Epithelial cell of proximal tubule (primary cell): ENCODE results near the gene RP9. TPM values are rescaled to one million over a fixed set of nuclear protein-coding genes. Genes with fewer than 3 reads are reported as not detected.

ENCODE experiments used
- DNase-seq: peaks from one replicate; pipeline ENCODE4 v3.0.0-alpha.2; 2011; ENCODE audit warnings: low read depth
- H3K4me3 ChIP-seq: 2 replicates; pipeline ENCODE4 v1.5.1; 2011; ENCODE audit warnings: low read depth, mild to moderate bottlenecking, low read length
- CTCF ChIP-seq: conservative IDR thresholded peaks from 2 replicates; pipeline ENCODE4 v1.5.1; 2012; ENCODE audit warnings: low read depth, mild to moderate bottlenecking, low read length
- total RNA-seq: library from RNA; depleted of rRNA; stranded (reverse); fragments of >200 nt; gene quantifications from 2 replicates; pipeline ENCODE4 v1.2.3, GENCODE V29; 2015

The RP9 gene
- total RNA-seq, 1 donor from 2014 or later = 26.5 TPM

DNA sequence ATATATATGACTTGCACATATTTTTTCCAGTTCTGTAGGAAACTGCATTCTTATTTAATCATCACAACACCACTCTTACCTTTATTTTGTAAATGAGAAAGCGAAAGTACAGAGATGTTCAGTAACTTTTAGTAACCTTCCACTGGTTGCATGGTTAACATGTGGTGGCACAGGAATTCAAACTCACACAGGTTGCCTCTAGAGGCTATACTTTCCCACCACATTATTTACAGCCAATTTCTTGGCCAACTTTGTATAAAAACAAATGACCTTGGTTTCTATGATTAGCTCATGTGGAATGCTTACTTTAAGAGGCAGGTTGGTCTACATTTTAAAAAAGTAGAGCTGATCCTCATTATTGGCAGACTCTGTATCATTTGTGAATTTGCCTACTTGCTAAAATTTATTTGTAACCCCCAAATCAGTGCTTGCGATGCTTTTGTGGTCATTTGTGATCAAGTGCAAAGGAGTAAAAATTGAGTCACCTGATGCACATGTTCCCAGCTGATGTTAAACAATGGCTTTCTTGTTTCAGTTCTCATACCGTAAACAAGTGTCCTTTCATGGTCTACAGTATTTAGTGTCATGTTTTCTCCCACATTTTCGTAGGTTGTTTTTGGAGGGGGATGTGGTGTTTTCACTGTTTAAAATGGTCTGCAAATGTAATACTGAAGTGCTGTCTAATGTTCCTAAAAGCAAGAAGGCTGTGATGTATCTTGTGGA is 35.0 kb upstream of the RP9 start:
- no peak for TF ChIP-seq CTCF
- DNase-seq = no peak

GRCh38 chr7:33142585-33142984 is 33.4 kb upstream of the RP9 start:
- no peak overlapping the region for H3K4me3 ChIP-seq
- no peak for DNase-seq
- TF ChIP-seq CTCF = no peak

More for the DNA sequence above, 35.0 kb upstream of the RP9 start:
- no peak overlapping the region for H3K4me3 ChIP-seq

GRCh38 chr7:33137103-33137502 is 27.9 kb upstream of the RP9 start:
- TF ChIP-seq CTCF = no peak
- no peak overlapping the region for H3K4me3 ChIP-seq
- no peak for DNase-seq

GRCh38 chr7:33130184-33130583 is 21.0 kb upstream of the RP9 start:
- peak overlapping the region; percentile 88 for H3K4me3 ChIP-seq
- no peak for DNase-seq
- TF ChIP-seq CTCF = no peak

DNA sequence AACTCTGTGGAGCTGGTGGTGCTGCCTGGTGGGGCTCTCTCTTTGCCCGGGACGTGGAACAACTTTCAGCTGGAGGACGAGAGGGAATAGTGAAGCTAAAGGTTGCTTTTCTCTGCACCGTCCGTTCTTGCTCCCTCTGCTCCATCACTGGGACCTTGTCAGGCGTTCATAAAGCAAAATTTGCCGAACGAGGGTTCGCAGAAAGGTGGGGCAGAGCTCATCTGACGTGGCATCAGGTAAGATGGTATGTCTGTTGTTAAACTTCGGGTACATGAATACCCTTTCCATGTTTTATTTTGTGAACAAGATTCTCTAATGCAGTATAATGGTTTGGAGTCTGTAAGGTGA is 20.6 kb upstream of the RP9 start:
- no peak for TF ChIP-seq CTCF
- DNase-seq = no peak
- peak overlapping the region; percentile 88 for H3K4me3 ChIP-seq

DNA sequence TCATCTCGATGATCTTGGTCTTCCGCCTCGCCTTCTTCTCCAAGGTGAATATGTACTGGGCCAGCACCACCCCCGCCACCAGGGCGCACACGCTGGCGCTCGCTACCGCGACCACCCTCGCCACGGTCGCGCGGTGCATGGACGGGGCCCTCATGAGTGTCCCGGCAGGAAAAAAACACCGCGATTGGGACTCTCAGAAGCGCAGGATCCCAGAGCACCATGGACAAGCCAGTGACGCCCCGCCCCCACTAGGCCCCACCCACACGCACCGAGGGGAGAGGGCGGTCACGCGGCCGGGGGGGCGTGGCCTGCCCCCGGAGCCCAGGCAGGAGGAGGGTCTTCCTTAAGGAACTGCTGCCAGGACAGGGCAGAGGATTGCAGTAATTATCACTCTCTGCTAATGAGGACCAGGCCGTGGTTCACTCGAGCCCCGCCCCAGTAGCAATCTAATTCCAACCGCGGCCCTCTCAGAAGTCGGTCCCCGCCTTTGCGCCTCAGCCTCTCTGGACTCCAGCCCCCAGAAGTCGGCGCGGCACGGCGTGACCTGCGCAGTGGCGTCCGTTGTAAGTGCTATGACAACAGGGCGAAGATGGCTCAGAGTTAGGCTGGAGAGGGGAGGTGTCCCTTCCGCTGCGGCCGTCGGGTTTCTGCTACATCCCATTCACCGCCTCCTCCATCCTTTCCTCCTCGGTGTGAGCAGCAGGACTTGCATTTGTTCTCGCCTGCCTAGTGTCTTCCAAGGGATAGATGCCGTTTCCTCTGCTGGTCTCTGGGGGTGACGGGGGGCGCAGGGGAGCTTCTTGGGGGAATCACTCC is 20.0 kb upstream of the RP9 start, which contains the start of gene BBS9:
TSS of gene BBS9 (plus strand) at position 575 of the 816 bp plus-strand sequence. CDS start 16,689 bp downstream, outside the sequence.
- peak; percentile 8 for TF ChIP-seq CTCF
- DNase-seq = peak; percentile 54
- H3K4me3 ChIP-seq = peak within 1 kb of the TSS; percentile 88
